Neural cell (in vitro differentiated cells): ENCODE measurements around the gene USP4. TPM values are rescaled to one million over a fixed set of nuclear protein-coding genes. Genes with fewer than 3 reads are reported as not detected.
A peak's percentile ranks its signal among the peaks of the same experiment; 100 is the strongest.

Source experiments
- H2AFZ ChIP-seq: fragments of 200-600, 300-800 bp; sonication (generic), shearing (Covaris generic); 2 replicates; pipeline ENCODE4 v1.6.0; 2014; ENCODE audit warnings: low read depth, mild to moderate bottlenecking, antibody characterized with exemption, low read length, moderate library complexity
- H3F3A ChIP-seq: fragments of 200-600 bp; shearing (Covaris generic); 2 replicates; pipeline ENCODE4 v1.6.1; 2016; ENCODE audit warnings: mild to moderate bottlenecking, moderate library complexity, mixed read lengths, antibody characterized with exemption, low read length; ENCODE audit not compliant: insufficient read depth, poor library complexity, severe bottlenecking
- H3K27ac ChIP-seq: fragments of 200-600, 300-800 bp; sonication (generic), shearing (Covaris generic); 2 replicates; pipeline ENCODE4 v1.5.1; 2014; ENCODE audit warnings: mild to moderate bottlenecking, low read length, moderate library complexity
- H3K27me3 ChIP-seq: fragments of 300-800, 200-600 bp; sonication (generic), shearing (Covaris generic); 2 replicates; pipeline ENCODE4 v1.6.0; 2014; ENCODE audit warnings: mild to moderate bottlenecking, low read depth, low read length, moderate library complexity; ENCODE audit not compliant: insufficient read depth
- H3K36me3 ChIP-seq: fragments of 300-800, 200-600 bp; sonication (generic), shearing (Covaris generic); 2 replicates; pipeline ENCODE4 v1.5.1; 2014; ENCODE audit warnings: mild to moderate bottlenecking, antibody characterized with exemption, low read length, moderate library complexity; ENCODE audit not compliant: insufficient read depth
- H3K4me2 ChIP-seq: fragments of 300-800, 200-600 bp; sonication (generic), shearing (Covaris generic); 2 replicates; pipeline ENCODE4 v1.6.0; 2014; ENCODE audit warnings: mild to moderate bottlenecking, low read length
- H3K4me3 ChIP-seq: fragments of 300-800, 200-600 bp; sonication (generic), shearing (Covaris generic); 2 replicates; pipeline ENCODE4 v1.5.1; 2014; ENCODE audit warnings: mild to moderate bottlenecking, low read length, moderate library complexity
- H3K79me2 ChIP-seq: fragments of 200-600 bp; shearing (Covaris generic); replicated peaks from 2 replicates; pipeline ENCODE4 v1.6.0; 2014; ENCODE audit warnings: mild to moderate bottlenecking, low read length, moderate library complexity; ENCODE audit not compliant: insufficient read depth
- H3K9ac ChIP-seq: fragments of 300-800, 200-600 bp; sonication (generic), shearing (Covaris generic); 2 replicates; pipeline ENCODE4 v1.6.1; 2016; ENCODE audit warnings: mild to moderate bottlenecking, low read length, mixed read lengths
- H3K9me2 ChIP-seq: fragments of 200-600 bp; shearing (Covaris generic); 2 replicates; pipeline ENCODE4 v1.6.1; 2016; ENCODE audit warnings: mild to moderate bottlenecking, low read length, mixed read lengths; ENCODE audit not compliant: insufficient read depth
- H3K9me3 ChIP-seq: fragments of 200-600, 300-800 bp; sonication (generic), shearing (Covaris generic); 2 replicates; pipeline ENCODE4 v1.6.1; 2016; ENCODE audit warnings: mild to moderate bottlenecking, mixed run types, low read length, moderate library complexity, mixed read lengths
- H4K20me1 ChIP-seq: fragments of 200-600 bp; shearing (Covaris generic); 2 replicates; pipeline ENCODE4 v1.6.1; 2016; ENCODE audit warnings: mild to moderate bottlenecking, mixed run types; ENCODE audit not compliant: insufficient read depth
- CTCF ChIP-seq: fragments of 450-650 bp; IDR thresholded peaks from 2 replicates; pipeline ENCODE4 v1.5.1; 2014; ENCODE audit warnings: antibody characterized with exemption, mild to moderate bottlenecking, moderate library complexity; ENCODE audit not compliant: poor library complexity, severe bottlenecking
- EP300 ChIP-seq: fragments of 450-650 bp; conservative IDR thresholded peaks from 2 replicates; pipeline ENCODE4 v1.6.1; 2014; ENCODE audit warnings: antibody characterized with exemption, mild to moderate bottlenecking, moderate library complexity; ENCODE audit not compliant: poor library complexity, severe bottlenecking
- EZH2 ChIP-seq: fragments of 200-600, 300-800 bp; shearing (Covaris generic), sonication (generic); IDR thresholded peaks from 2 replicates; pipeline ENCODE4 v1.6.1; 2014; ENCODE audit warnings: antibody characterized with exemption, low read length, borderline replicate concordance, mild to moderate bottlenecking; ENCODE audit not compliant: insufficient read depth, poor library complexity, severe bottlenecking
- MXI1 ChIP-seq: fragments of 450-650 bp; conservative IDR thresholded peaks from 2 replicates; pipeline ENCODE4 v1.6.1; 2014; ENCODE audit warnings: antibody characterized with exemption, mild to moderate bottlenecking; ENCODE audit not compliant: poor library complexity, severe bottlenecking
- POLR2AphosphoS5 ChIP-seq: IDR thresholded peaks from 2 replicates; pipeline ENCODE4 v1.6.1; 2012
- RAD21 ChIP-seq: fragments of 450-650 bp; conservative IDR thresholded peaks from 2 replicates; pipeline ENCODE4 v1.6.1; 2014; ENCODE audit warnings: antibody characterized with exemption, mild to moderate bottlenecking, moderate library complexity
- REST ChIP-seq: IDR thresholded peaks from 2 replicates; pipeline ENCODE4 v1.6.1; 2012; ENCODE audit warnings: borderline replicate concordance
- SMC3 ChIP-seq: fragments of 450-650 bp; conservative IDR thresholded peaks from 2 replicates; pipeline ENCODE4 v1.6.1; 2014; ENCODE audit warnings: antibody characterized with exemption, mild to moderate bottlenecking, moderate library complexity; ENCODE audit not compliant: poor library complexity
- TAF1 ChIP-seq: IDR thresholded peaks from 2 replicates; pipeline ENCODE4 v1.6.1; 2012; ENCODE audit warnings: low read depth
- polyA plus RNA-seq: library from polyadenylated mRNA; depleted of rRNA; stranded (reverse); fragments of >200 nt; gene quantifications from 2 replicates; pipeline ENCODE4 v1.2.3, GENCODE V29; 2014

The USP4 gene
- polyA plus RNA-seq, 1 donor from 2014 or later: 35.5 TPM

- Histone ChIP-seq H3K79me2 (no peaks in the 10 kb centered on the region), H3K9ac (no peak overlapping the region), H3K4me2 (no peak overlapping the region), H3F3A (no peaks in the 10 kb centered on the region), H4K20me1 (no peaks in the 10 kb centered on the region), H2AFZ (no peak overlapping the region), H3K27me3 (no peaks in the 10 kb centered on the region), H3K4me3 (no peak overlapping the region), H3K9me2 (no peaks in the 10 kb centered on the region), H3K9me3 (no peaks in the 10 kb centered on the region), H3K36me3 (no peaks in the 10 kb centered on the region), H3K27ac (no peak overlapping the region)
- TF ChIP-seq CTCF (no peak), REST (no peak), TAF1 (no peak), EP300 (no peak), POLR2AphosphoS5 (no peak), MXI1 (no peak), RAD21 (no peak), SMC3 (no peak), EZH2 (no peak)
Measured at GRCh38 chr3:49296781-49297411, 43.0 kb downstream of the USP4 start.

GRCh38 chr3:49295489-49296058 lies 44.3 kb downstream of the USP4 start:
- H4K20me1 ChIP-seq: no peaks in the 10 kb centered on the region
- no peak overlapping the region for H3K4me3 ChIP-seq
- no peaks in the 10 kb centered on the region for H3K27me3 ChIP-seq
- no peaks in the 10 kb centered on the region for H3K9me3 ChIP-seq
- H3K4me2 ChIP-seq: no peak overlapping the region
- H3K27ac ChIP-seq: no peak overlapping the region
- no peaks in the 10 kb centered on the region for H3F3A ChIP-seq
- no peaks in the 10 kb centered on the region for H3K36me3 ChIP-seq
- TF ChIP-seq CTCF (peak; percentile 61), RAD21 (peak; percentile 46), MXI1 (no peak), SMC3 (peak; percentile 46)
- no peaks in the 10 kb centered on the region for H3K79me2 ChIP-seq
- no peaks in the 10 kb centered on the region for H3K9me2 ChIP-seq
- H2AFZ ChIP-seq: no peak overlapping the region
- H3K9ac ChIP-seq: no peak overlapping the region
